ENCODE data around the gene PYM1.

DNA sequence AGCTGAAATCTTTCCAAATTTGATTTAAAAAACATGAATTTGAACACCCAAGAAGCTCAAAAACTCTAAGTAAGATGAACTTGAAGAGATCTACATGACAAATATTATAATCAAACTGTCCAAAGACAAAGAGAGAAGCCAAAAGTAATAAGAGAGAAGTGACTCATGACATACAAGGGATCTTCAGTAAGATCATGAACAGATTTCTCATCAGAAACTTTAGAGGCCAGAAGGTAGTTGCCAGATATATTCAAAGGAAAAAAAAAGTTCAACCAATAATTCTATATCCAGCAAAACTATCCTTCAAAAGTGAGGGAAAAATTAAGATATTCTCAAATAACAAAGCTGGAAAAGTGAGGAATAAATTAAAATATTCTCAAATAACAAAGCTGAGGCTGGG is 49.9 kb downstream of the PYM1 start:
- TF ChIP-seq CTCF (IDR thresholded peaks at IDR 0.05) (no peak), POLR2A (IDR thresholded peaks at IDR 0.05) (no peak)

Measured in thyroid gland (tissue), 4 donors.